ENCODE measurements around the gene BRWD1.

BRWD1 gene

GRCh38 chr21:39196838-39197237, 116.6 kb downstream of the BRWD1 start:
- POLR2A ChIA-PET = no interaction called here
- CTCF ChIA-PET = no interaction called here

GRCh38 chr21:39196310-39196709, 117.1 kb downstream of the BRWD1 start:
- ChIA-PET CTCF (no interaction called here), POLR2A (no interaction called here)
- H3K4me3 ChIP-seq (ENCODE audit: low read depth, low read length) = no peak overlapping the region
- TF ChIP-seq CTCF (IDR thresholded peaks at IDR 0.05; ENCODE audit: insufficient read depth, low read length, missing control alignments) = no peak
- no peak for DNase-seq (ENCODE audit: low read depth, low spot score)

More at GRCh38 chr21:39196838-39197237, 116.6 kb downstream of the BRWD1 start:
- no peak for DNase-seq (ENCODE audit: low read depth, low spot score)
- H3K4me3 ChIP-seq (ENCODE audit: low read depth, low read length) = no peak overlapping the region
- TF ChIP-seq CTCF (IDR thresholded peaks at IDR 0.05; ENCODE audit: insufficient read depth, low read length, missing control alignments) = no peak

- no peak overlapping the region for H3K4me3 ChIP-seq (ENCODE audit: low read depth, low read length)
- CTCF ChIA-PET = no interaction called here
- no peak for TF ChIP-seq CTCF (IDR thresholded peaks at IDR 0.05; ENCODE audit: insufficient read depth, low read length, missing control alignments)
- DNase-seq (ENCODE audit: low read depth, low spot score) = no peak
- POLR2A ChIA-PET = no interaction called here
Observed at GRCh38 chr21:39193380-39193779, 120.1 kb downstream of the BRWD1 start.

GRCh38 chr21:39189857-39190604, 123.4 kb downstream of the BRWD1 start:
- ChIA-PET CTCF (interaction anchor here (0.7 to 2.1 kb wide), 5 partner anchors 11 to 251 kb away, joined by 3 to 5 read pairs (median 3); no protein-coding TSS in a partner anchor), POLR2A (no interaction called here)
- TF ChIP-seq CTCF (IDR thresholded peaks at IDR 0.05; ENCODE audit: insufficient read depth, low read length, missing control alignments) = no peak
- H3K4me3 ChIP-seq (ENCODE audit: low read depth, low read length) = no peak overlapping the region
- DNase-seq (ENCODE audit: low read depth, low spot score) = peak; percentile 23

GRCh38 chr21:39188521-39189139, 124.8 kb downstream of the BRWD1 start:
- H3K4me3 ChIP-seq (ENCODE audit: low read depth, low read length) = no peak overlapping the region
- DNase-seq (ENCODE audit: low read depth, low spot score) = no peak
- CTCF ChIA-PET = no interaction called here
- TF ChIP-seq CTCF (IDR thresholded peaks at IDR 0.05; ENCODE audit: insufficient read depth, low read length, missing control alignments) = no peak
- POLR2A ChIA-PET = no interaction called here

GRCh38 chr21:39187141-39187540, 126.3 kb downstream of the BRWD1 start:
- no peak overlapping the region for H3K4me3 ChIP-seq (ENCODE audit: low read depth, low read length)
- DNase-seq (ENCODE audit: low read depth, low spot score) = no peak
- CTCF ChIA-PET = no interaction called here
- POLR2A ChIA-PET = no interaction called here
- no peak for TF ChIP-seq CTCF (IDR thresholded peaks at IDR 0.05; ENCODE audit: insufficient read depth, low read length, missing control alignments)

Data from AG04449 (cell line).